Smooth muscle cell (in vitro differentiated cells): ENCODE measurements around the gene TRIM52. TPM values are rescaled to one million over a fixed set of nuclear protein-coding genes. Genes with fewer than 3 reads are reported as not detected.
A peak's percentile ranks its signal among the peaks of the same experiment; 100 is the strongest.

Experiments
- DNase-seq: peaks from one replicate; lab custom pipeline; 2025; ENCODE audit not compliant: unreplicated experiment; lab: John Stamatoyannopoulos, UW
- H2AFZ ChIP-seq: fragments of 200-600 bp; sonication (generic); 2 replicates; pipeline ENCODE4 v1.6.0; 2016; ENCODE audit warnings: antibody characterized with exemption, low read depth, mild to moderate bottlenecking
- H3F3A ChIP-seq: fragments of 200-600 bp; sonication (generic); 2 replicates; pipeline ENCODE4 v1.6.0; 2017; ENCODE audit warnings: antibody characterized with exemption, low read depth
- H3K27ac ChIP-seq: fragments of 200-600 bp; sonication (generic); 2 replicates; pipeline ENCODE4 v1.5.1; 2016; ENCODE audit warnings: low read depth, mild to moderate bottlenecking
- H3K27me3 ChIP-seq: fragments of 200-600 bp; sonication (generic); 2 replicates; pipeline ENCODE4 v1.6.1; 2016; ENCODE audit warnings: low read depth, mild to moderate bottlenecking
- H3K36me3 ChIP-seq: fragments of 200-600 bp; sonication (generic); 2 replicates; pipeline ENCODE4 v1.5.1; 2016; ENCODE audit warnings: low read depth
- H3K4me1 ChIP-seq: fragments of 200-600 bp; sonication (generic); 2 replicates; pipeline ENCODE4 v1.5.1; 2016; ENCODE audit warnings: low read depth
- H3K4me2 ChIP-seq: fragments of 200-600 bp; sonication (generic); 2 replicates; pipeline ENCODE4 v1.6.0; 2016; ENCODE audit warnings: mild to moderate bottlenecking
- H3K4me3 ChIP-seq: fragments of 200-600 bp; sonication (generic); 2 replicates; pipeline ENCODE4 v1.5.1; 2016; ENCODE audit warnings: mild to moderate bottlenecking
- H3K79me2 ChIP-seq: fragments of 200-600 bp; sonication (generic); 2 replicates; pipeline ENCODE4 v1.6.0; 2016; ENCODE audit warnings: low read depth, mild to moderate bottlenecking
- H3K9ac ChIP-seq: fragments of 200-600 bp; sonication (generic); 2 replicates; pipeline ENCODE4 v1.6.0; 2016; ENCODE audit warnings: low read depth
- H3K9me3 ChIP-seq: fragments of 200-600 bp; sonication (generic); replicated peaks from 2 replicates; pipeline ENCODE4 v1.5.1; 2016; ENCODE audit warnings: low read depth
- H4K20me1 ChIP-seq: fragments of 200-600 bp; sonication (generic); 2 replicates; pipeline ENCODE4 v1.6.0; 2016; ENCODE audit warnings: low read depth
- CTCF ChIP-seq: fragments of 200-600 bp; sonication (generic); IDR thresholded peaks from 2 replicates; pipeline ENCODE4 v1.5.1; 2017; ENCODE audit warnings: borderline replicate concordance, mild to moderate bottlenecking, antibody characterized with exemption; ENCODE audit not compliant: insufficient read depth, poor library complexity, severe bottlenecking
- WGBS: methylation state at CpG from one replicate; pipeline ENCODE4 v1.1.7; 2016; ENCODE audit warnings: low lambda C conversion rate; 5-methylcytosine and 5-hydroxymethylcytosine counted together
- polyA plus RNA-seq: library from polyadenylated mRNA; unstranded; fragments of >200 nt; fragmentation: Nextera tagmentation; extraction: Ambion mirVana; gene quantifications from 2 replicates; pipeline ENCODE4 v1.2.1, GENCODE V29; 2016
- total RNA-seq: library from RNA; depleted of rRNA; stranded (reverse); fragments of >200 nt; gene quantifications from 2 replicates; pipeline ENCODE4 v1.2.3, GENCODE V29; 2014

The TRIM52 gene
- total and polyA plus RNA-seq, 2 experiments from 2014 or later, result 3.2 to 5.0 TPM

GRCh38 chr5:181259974-181260719 is 796 bp downstream of the TRIM52 start:
- Histone ChIP-seq H4K20me1 (peaks cover 51% of the 10 kb centered on the region), H3K27ac (peak overlapping the region; percentile 91), H3K79me2 (peaks cover 68% of the 10 kb centered on the region), H3K36me3 (no peaks in the 10 kb centered on the region), H2AFZ (no peak overlapping the region), H3K27me3 (no peaks in the 10 kb centered on the region), H3F3A (peaks cover 26% of the 10 kb centered on the region), H3K9ac (peak overlapping the region; percentile 95), H3K4me1 (peaks cover 29% of the 10 kb centered on the region), H3K4me3 (peak overlapping the region; percentile 69), H3K9me3 (no peaks in the 10 kb centered on the region), H3K4me2 (peak overlapping the region; percentile 97)
- no peak for TF ChIP-seq CTCF
- 5% methylated on average over 26 of the region's 26 CpGs for WGBS
- no peak for DNase-seq

DNA sequence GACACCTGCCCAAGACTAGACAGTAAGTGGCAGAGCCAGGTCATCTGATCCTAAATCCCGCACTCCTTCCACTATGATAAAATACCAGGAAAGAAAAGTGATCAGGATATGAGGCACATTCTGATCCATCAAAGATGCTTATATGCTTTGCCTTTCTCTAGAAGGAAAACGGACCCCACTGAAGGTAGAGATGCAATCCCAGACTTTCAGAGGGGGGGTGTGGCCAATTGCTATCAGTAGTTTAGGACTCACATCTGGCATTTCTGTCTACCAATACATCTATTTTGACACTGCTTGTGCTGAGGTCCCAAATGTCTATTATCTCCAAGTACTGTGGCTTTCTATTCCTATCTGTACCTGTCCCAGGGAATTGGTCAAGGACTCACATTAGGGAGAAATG is 1.7 kb downstream of the TRIM52 start:
- H3K4me2 ChIP-seq, result peak overlapping the region; percentile 97
- H3K9ac ChIP-seq, result peak overlapping the region; percentile 95
- H3K36me3 ChIP-seq, result no peaks in the 10 kb centered on the region
- H3K9me3 ChIP-seq, result no peaks in the 10 kb centered on the region
- peaks cover 29% of the 10 kb centered on the region for H3F3A ChIP-seq
- peaks cover 29% of the 10 kb centered on the region for H3K4me1 ChIP-seq
- no peak overlapping the region for H2AFZ ChIP-seq
- no peak overlapping the region for H3K27ac ChIP-seq
- TF ChIP-seq CTCF, result no peak
- peak overlapping the region; percentile 69 for H3K4me3 ChIP-seq
- H4K20me1 ChIP-seq, result peaks cover 60% of the 10 kb centered on the region
- no peaks in the 10 kb centered on the region for H3K27me3 ChIP-seq
- H3K79me2 ChIP-seq, result peaks cover 77% of the 10 kb centered on the region
- DNase-seq, result no peak
- 69% methylated on average over 2 of the region's 2 CpGs for WGBS

DNA sequence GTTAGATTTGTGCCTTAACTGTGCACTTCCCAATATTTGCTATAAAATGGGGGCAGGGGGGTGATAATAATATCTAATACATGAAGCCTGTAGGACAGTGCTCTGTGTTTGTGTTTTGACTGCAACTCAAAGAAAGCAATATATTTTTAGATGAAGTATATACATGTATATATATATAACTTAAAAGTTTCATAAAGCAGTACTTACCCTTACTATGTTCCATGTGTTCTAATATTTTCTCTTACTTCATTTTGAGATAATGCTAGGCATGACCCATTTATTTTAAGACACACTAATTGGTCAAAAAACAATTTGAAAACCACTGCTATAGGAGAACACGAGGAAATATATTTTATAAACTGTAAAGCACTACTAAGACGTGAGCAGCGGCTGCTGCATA is 2.4 kb downstream of the TRIM52 start:
- Histone ChIP-seq H3K9ac (no peak overlapping the region), H3K36me3 (no peaks in the 10 kb centered on the region), H3F3A (peaks cover 31% of the 10 kb centered on the region), H3K4me1 (peaks cover 29% of the 10 kb centered on the region), H3K27me3 (no peaks in the 10 kb centered on the region), H3K4me3 (peak overlapping the region; percentile 69), H3K79me2 (peaks cover 84% of the 10 kb centered on the region), H2AFZ (no peak overlapping the region), H4K20me1 (peaks cover 67% of the 10 kb centered on the region), H3K4me2 (peak overlapping the region; percentile 97), H3K9me3 (no peaks in the 10 kb centered on the region), H3K27ac (peak overlapping the region; percentile 23)
- no peak for TF ChIP-seq CTCF
- 81% methylated on average over 3 of the region's 3 CpGs for WGBS
- DNase-seq, result no peak
